NCI-H2107 (cell line): ENCODE measurements around the gene SAMSN1.

Experiments used
- DNase-seq: peaks from one replicate; lab custom pipeline; 2025; lab: John Stamatoyannopoulos, UW

Gene SAMSN1

GRCh38 chr21:14484188-14485009 is 61.7 kb downstream of the SAMSN1 start:
- DNase-seq: no peak

GRCh38 chr21:14483296-14483695 is 62.8 kb downstream of the SAMSN1 start:
- DNase-seq: no peak

GRCh38 chr21:14482165-14482564 is 64.0 kb downstream of the SAMSN1 start:
- no peak for DNase-seq

- DNase-seq: no peak
Measured at GRCh38 chr21:14480411-14481031, 65.6 kb downstream of the SAMSN1 start.

GRCh38 chr21:14479241-14479786 is 66.8 kb downstream of the SAMSN1 start:
- DNase-seq: no peak

GRCh38 chr21:14477841-14478240 is 68.3 kb downstream of the SAMSN1 start:
- DNase-seq: no peak

GRCh38 chr21:14477133-14477532 is 69.0 kb downstream of the SAMSN1 start:
- DNase-seq: no peak

- DNase-seq: no peak
Measured at GRCh38 chr21:14474995-14475394, 71.1 kb downstream of the SAMSN1 start.

- DNase-seq: no peak
Measured at GRCh38 chr21:14469641-14470040, 76.5 kb downstream of the SAMSN1 start.

GRCh38 chr21:14466715-14467114 is 79.4 kb downstream of the SAMSN1 start:
- no peak for DNase-seq

GRCh38 chr21:14457762-14458161 is 88.4 kb downstream of the SAMSN1 start:
- DNase-seq: no peak

- DNase-seq: no peak
Measured at GRCh38 chr21:14456911-14457310, 89.2 kb downstream of the SAMSN1 start.

- no peak for DNase-seq
Measured at GRCh38 chr21:14454016-14455009, 91.8 kb downstream of the SAMSN1 start.

- DNase-seq: no peak
Measured at GRCh38 chr21:14453339-14454015, 92.6 kb downstream of the SAMSN1 start.

GRCh38 chr21:14452727-14453241 is 93.3 kb downstream of the SAMSN1 start:
- no peak for DNase-seq

GRCh38 chr21:14452031-14452726 is 93.9 kb downstream of the SAMSN1 start:
- DNase-seq: no peak

GRCh38 chr21:14451546-14451945 is 94.6 kb downstream of the SAMSN1 start:
- no peak for DNase-seq

GRCh38 chr21:14448784-14449183 is 97.3 kb downstream of the SAMSN1 start:
- DNase-seq: no peak

GRCh38 chr21:14438211-14438610 is 107.9 kb downstream of the SAMSN1 start:
- DNase-seq: no peak

GRCh38 chr21:14435423-14435822 is 110.7 kb downstream of the SAMSN1 start:
- no peak for DNase-seq
